ENCODE measurements around the gene AP3B1. TPM values are rescaled to one million over a fixed set of nuclear protein-coding genes. Genes with fewer than 3 reads are reported as not detected.

AP3B1 gene
- total RNA-seq, 2 donors from 2014 or later: 50.4 to 52.6 TPM

DNA sequence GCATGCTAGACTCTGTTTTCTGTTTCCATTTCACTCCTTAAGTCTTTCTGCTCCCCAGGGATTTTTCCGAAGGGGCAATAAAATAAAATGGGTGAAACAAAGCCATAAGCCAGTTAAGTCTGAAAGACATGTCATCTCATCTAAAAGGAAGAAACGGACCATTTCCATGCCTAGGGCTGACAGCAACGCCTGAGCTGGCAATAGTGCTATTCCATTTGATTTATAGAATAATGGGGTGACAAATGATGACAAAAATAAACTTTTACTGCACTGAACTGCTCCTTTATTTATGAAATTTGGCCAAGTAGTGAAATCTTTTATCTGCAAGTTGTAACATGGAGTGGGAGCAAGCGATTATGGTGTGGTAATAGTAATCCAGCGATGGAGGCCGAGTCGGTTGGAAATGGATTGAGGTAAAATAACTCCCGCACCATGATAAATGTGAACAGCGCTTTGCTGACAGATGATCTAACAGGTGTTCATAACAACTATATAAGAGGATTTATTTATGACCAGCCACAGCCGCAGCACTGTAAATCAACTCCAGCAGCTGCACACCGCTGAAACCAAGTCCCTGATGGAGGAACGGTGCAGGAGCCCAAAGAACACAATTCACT lies 298.6 kb downstream of the AP3B1 start:
- Histone ChIP-seq H3K27ac (peak overlapping the region; percentile 73 to 76), H3K27me3 (replicated peaks; ENCODE audit: insufficient read depth) (no peaks in the 10 kb centered on the region), H3K9me3 (no peaks in the 10 kb centered on the region), H3K4me1 (ENCODE audit: control insufficient read depth in 1 of 2, low read depth in 2 of 2) (peaks cover 17 to 41% of the 10 kb centered on the region in 2 donors), H3K4me3 (no peak overlapping the region), H3K36me3 (no peaks in the 10 kb centered on the region)
- ATAC-seq (ENCODE audit: insufficient number of reproducible peaks, low FRiP score, low read depth) (no peak), DNase-seq (ENCODE audit: low spot score) (no peak)
- TF ChIP-seq, protein P1, sequence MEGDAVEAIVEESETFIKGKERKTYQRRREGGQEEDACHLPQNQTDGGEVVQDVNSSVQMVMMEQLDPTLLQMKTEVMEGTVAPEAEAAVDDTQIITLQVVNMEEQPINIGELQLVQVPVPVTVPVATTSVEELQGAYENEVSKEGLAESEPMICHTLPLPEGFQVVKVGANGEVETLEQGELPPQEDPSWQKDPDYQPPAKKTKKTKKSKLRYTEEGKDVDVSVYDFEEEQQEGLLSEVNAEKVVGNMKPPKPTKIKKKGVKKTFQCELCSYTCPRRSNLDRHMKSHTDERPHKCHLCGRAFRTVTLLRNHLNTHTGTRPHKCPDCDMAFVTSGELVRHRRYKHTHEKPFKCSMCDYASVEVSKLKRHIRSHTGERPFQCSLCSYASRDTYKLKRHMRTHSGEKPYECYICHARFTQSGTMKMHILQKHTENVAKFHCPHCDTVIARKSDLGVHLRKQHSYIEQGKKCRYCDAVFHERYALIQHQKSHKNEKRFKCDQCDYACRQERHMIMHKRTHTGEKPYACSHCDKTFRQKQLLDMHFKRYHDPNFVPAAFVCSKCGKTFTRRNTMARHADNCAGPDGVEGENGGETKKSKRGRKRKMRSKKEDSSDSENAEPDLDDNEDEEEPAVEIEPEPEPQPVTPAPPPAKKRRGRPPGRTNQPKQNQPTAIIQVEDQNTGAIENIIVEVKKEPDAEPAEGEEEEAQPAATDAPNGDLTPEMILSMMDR (IDR thresholded peaks at IDR 0.05): no peak

DNA sequence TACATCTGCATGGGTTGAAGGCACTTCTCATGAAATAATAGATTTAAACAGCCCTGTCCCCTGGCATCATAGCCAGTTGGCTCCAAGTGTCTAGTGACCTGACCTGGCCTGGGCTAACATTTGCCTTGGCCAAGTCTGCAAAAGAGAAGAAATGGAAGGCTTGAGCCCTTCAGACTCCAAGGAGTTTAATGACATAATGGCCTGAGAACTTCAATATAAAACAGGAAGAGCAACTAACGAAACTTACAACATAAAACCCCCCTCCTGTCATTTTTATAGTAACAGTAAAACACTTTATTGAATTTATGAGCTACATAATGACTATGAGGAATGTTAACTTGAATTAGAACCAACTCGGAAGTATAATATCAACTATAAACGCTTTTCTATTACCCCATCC lies 299.6 kb downstream of the AP3B1 start:
- Histone ChIP-seq H3K4me3 (peak overlapping the region; percentile 6), H3K27ac (peak overlapping the region; percentile 73 to 76), H3K4me1 (ENCODE audit: control insufficient read depth in 1 of 2, low read depth in 2 of 2) (peaks cover 17 to 41% of the 10 kb centered on the region in 2 donors), H3K27me3 (replicated peaks; ENCODE audit: insufficient read depth) (no peaks in the 10 kb centered on the region), H3K36me3 (no peaks in the 10 kb centered on the region), H3K9me3 (no peaks in the 10 kb centered on the region)
- DNase-seq (ENCODE audit: low spot score): no peak
- peak; percentile 72 for ATAC-seq (ENCODE audit: insufficient number of reproducible peaks, low FRiP score, low read depth)
- TF ChIP-seq, protein P1 (IDR thresholded peaks at IDR 0.05): no peak

DNA sequence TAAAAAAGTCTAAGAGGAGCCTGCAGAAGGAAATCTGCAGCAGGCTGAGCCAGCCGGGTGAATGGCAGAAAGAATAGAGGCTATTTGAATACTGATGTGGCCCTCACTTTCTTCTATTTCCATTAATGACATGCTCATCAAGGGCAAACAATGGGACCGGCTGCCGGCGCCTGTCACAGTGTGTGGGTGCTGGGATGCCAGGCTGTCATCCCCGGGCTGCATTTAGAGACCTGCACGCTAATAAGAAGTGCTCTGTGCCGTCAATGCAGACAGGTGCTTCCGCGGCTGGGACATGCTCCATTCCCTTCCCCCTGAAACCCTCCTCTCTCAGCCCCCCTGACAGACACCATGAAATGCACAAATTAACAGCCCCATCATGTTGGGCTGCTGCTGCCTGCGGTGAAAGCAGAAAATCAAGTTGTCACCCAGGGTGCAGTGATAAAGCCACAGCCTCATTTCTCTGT lies 300.6 kb downstream of the AP3B1 start:
- no peaks in the 10 kb centered on the region for H3K27me3 ChIP-seq (replicated peaks; ENCODE audit: insufficient read depth)
- DNase-seq (ENCODE audit: low spot score): no peak
- H3K9me3 ChIP-seq: no peaks in the 10 kb centered on the region
- peaks cover 17 to 41% of the 10 kb centered on the region in 2 donors for H3K4me1 ChIP-seq (ENCODE audit: control insufficient read depth in 1 of 2, low read depth in 2 of 2)
- TF ChIP-seq, protein P1 (IDR thresholded peaks at IDR 0.05): no peak
- H3K36me3 ChIP-seq: no peaks in the 10 kb centered on the region
- H3K27ac ChIP-seq: peak overlapping the region; percentile 73 to 76
- no peak for ATAC-seq (ENCODE audit: insufficient number of reproducible peaks, low FRiP score, low read depth)
- no peak overlapping the region for H3K4me3 ChIP-seq

DNA sequence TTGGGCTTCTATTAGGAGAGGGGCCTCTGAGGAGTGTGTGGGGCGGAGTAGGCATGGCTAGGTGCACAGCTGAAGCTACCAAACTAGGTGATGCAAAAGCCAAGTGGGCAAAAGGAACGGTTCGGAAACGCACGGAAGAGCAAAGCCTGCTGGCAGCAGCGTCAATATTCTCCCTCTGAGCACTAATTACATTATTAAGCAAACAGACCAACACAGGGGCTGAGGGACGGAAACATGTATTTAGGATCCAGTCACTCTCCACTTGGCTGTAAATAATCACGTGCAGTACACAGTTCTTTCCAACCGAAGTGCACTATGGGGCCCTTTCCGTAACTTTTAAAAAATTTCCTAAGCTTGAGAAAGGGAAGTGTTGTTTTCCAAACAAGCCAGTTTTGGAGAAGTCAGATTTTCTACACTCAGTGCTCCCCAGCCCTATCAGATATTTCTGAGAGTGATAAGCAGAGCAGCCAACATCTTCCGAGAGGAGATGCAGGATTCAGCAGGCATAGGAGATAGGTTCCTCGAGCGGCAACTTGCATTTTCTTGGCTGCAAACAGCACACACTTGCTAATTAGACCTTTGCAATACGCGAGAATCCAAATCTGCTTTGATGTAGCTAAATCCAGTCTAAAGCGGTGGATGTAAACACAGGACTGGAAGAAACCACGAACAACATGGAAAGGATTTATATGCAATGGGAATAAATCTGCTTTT lies 301.2 kb downstream of the AP3B1 start:
- TF ChIP-seq, protein P1 (IDR thresholded peaks at IDR 0.05): no peak
- H3K27ac ChIP-seq: peak overlapping the region; percentile 73 to 76
- H3K4me3 ChIP-seq: no peak overlapping the region
- H3K36me3 ChIP-seq: no peaks in the 10 kb centered on the region
- no peak for ATAC-seq (ENCODE audit: insufficient number of reproducible peaks, low FRiP score, low read depth)
- H3K27me3 ChIP-seq (replicated peaks; ENCODE audit: insufficient read depth): no peaks in the 10 kb centered on the region
- peaks cover 16 to 41% of the 10 kb centered on the region in 2 donors for H3K4me1 ChIP-seq (ENCODE audit: control insufficient read depth in 1 of 2, low read depth in 2 of 2)
- H3K9me3 ChIP-seq: no peaks in the 10 kb centered on the region
- DNase-seq (ENCODE audit: low spot score): no peak

DNA sequence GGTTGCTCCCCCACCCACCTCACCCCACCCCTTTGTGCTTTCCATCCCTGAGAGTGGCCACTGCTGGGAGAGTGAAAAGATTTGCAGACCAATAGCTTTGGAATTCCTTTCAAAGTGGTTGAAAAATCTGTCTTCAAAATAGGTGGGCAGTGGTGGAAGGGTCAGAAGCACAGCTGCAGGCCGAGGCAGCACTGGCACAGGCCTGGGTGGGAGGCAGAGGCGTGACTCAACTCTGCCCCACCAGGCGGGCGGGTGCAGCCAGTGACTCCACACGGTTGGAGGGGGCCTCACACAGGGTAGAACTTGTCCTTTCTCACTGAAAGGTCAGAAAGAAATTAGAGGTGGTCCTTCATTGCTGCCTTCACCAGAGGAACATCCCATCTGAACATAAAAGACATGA lies 303.4 kb downstream of the AP3B1 start:
- TF ChIP-seq, protein P1 (IDR thresholded peaks at IDR 0.05): no peak
- H3K27ac ChIP-seq: no peak overlapping the region
- no peak for ATAC-seq (ENCODE audit: insufficient number of reproducible peaks, low FRiP score, low read depth)

More for the DNA sequence above, 303.4 kb downstream of the AP3B1 start:
- peaks cover 13 to 41% of the 10 kb centered on the region in 2 donors for H3K4me1 ChIP-seq (ENCODE audit: control insufficient read depth in 1 of 2, low read depth in 2 of 2)
- H3K9me3 ChIP-seq: no peaks in the 10 kb centered on the region
- no peak overlapping the region for H3K4me3 ChIP-seq
- H3K36me3 ChIP-seq: no peaks in the 10 kb centered on the region
- H3K27me3 ChIP-seq (replicated peaks; ENCODE audit: insufficient read depth): no peaks in the 10 kb centered on the region
- DNase-seq (ENCODE audit: low spot score): no peak

Data from thoracic aorta (tissue), 2 donors.